Islet of Langerhans (tissue), 1 donor: ENCODE results near the gene SCARB1.

Experiments
- FAIRE-seq: peaks from one replicate; lab custom pipeline; 2011; peaks lifted over from hg19 to GRCh38; lab: Jason Lieb, UNC

SCARB1 gene

DNA sequence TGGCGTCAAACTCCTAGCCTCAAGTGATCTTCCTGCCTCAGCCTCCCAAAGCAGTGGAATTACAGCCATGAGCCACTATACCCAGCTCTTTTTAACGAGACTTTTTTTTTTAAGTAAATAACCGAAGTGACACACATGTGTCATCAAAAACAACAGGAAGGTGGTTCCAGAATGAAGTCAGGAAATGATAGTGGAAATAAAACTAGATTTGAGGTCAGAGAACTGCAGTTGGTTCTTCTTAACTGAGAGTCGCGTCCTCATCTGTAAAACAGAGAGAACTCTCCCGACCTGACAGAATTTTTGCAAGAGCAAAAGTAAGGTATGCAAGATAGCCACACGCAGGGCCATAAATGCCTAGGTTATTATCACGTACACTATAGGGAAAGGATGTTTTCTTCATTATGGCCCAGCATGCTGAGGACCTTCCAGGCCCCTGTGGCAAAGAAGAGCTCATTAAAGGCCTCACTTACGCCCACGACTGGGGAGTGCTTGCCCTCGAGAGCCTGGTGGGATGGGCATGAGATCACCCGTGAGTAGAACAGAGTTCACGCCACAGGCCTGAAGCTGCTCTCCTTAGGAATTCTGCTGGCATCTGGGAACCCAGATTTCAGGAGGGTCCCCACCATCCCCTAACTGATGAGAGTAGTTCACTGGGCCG is 67.2 kb downstream of the SCARB1 start:
- no peak for FAIRE-seq

DNA sequence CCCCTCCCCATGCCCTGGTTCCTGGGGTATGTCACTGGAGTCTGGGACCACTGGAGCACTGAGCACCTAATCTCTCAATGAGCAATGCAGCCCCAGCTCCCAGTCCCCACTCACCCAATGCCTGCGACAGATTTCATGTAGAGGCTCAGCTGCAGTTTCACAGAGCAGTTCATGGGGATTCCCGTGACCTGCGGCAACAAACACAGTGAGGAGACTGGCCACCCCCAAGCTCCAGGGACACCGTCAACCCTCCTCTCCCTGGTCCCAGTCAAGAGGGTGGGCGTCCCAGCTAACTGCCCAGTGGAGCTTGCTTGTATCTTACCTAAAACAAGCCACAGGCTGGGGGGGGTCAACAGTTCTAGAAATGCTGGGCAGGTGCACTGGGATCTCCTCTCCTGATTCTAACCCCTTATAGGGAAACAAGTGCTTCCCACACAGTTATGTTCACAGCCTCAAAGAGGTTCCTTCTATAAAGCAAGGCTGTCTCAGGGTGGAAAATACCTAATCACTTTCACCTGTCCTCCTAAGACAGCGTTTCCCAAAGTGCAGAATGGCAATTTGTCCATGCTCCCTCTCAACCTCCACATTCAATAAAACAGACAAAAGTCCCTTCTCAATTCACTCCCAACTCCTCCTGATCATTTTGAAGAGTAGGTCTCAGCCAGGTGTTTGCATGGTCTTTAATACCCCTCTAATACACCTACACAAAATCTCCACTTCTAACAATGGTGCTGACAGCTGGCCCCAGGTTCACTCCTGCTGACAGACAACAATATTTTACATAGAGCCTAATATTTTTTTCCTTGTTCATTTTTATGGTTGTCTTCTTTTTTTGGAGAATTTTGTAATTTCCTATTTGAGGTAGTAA is 68.3 kb downstream of the SCARB1 start:
- no peak for FAIRE-seq

DNA sequence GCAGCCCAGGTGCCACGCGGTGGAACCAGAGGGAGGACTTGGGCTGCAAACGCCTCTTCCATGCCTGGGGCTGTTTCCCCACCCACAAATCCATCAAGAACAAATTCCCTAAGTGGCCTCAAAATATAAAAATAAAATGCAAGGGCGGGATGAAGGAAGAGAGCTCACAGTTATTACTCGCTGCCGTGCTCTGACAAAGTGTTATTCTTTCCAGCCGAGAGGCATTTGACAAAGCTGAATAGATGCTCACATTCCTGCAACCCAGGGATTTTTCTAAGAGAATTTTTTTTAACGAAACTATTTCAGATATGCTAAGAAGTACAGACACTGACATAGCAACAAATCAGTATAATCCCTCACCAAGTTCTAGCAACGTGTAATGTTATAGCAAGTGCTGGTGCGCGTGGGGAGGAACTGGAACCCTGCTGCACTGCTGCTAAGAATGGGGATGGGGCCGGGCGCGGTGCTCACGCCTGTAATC is 70.7 kb downstream of the SCARB1 start:
- no peak for FAIRE-seq

DNA sequence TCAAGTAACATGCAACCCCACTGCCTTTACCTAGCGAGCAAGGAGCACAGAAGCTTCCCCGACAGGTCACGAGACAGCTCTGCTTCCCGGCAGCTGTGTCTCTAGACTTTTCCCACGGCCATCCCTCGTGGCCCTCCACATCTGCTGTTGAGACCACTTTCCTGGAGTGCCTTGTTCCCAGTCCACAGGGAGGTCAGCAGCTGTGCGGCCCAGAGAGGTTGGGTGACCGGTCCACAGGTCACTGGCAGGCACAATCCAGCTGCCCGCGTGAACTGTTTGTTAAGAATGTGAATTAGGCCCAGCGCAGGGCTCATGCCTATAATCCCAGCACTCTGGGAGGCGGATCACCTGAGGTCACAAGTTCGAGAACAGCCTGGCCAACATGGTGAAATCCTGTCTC is 71.5 kb downstream of the SCARB1 start:
- no peak for FAIRE-seq

DNA sequence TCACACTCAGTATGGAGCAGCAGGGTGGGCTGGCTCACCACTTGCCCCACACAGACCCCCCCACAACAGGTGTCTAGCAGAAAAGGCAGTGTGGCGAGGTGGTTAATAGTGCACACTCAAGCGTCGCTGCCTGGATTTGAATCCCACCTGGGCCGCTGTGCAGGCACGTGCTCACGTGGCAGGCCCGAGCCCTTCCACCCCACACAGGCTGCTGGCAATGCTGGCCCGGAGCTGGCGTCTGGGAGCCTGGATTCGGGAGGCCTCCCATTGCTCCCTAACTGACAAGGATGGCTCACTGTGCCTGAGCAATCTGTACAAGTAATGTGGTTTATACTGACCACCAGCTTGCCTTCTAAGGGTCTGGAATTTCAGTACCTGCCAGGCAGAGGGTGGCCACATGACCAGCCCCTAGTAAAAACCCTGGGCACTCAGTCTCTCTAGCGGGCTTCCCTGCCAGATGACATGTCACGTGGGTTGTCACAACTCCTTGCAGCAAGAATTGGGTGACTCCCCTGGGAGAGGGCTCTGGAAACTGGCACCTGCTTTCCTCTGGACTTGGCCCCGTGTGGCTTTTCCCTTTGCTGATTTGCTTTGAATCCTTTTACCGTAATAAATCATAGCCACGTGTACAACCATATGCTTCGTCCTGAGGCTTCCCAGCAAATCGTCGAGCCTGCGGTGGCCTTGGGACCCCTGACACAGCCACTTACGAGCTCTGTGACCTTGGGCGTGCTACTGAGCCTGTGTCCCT is 72.8 kb downstream of the SCARB1 start:
- FAIRE-seq = no peak

DNA sequence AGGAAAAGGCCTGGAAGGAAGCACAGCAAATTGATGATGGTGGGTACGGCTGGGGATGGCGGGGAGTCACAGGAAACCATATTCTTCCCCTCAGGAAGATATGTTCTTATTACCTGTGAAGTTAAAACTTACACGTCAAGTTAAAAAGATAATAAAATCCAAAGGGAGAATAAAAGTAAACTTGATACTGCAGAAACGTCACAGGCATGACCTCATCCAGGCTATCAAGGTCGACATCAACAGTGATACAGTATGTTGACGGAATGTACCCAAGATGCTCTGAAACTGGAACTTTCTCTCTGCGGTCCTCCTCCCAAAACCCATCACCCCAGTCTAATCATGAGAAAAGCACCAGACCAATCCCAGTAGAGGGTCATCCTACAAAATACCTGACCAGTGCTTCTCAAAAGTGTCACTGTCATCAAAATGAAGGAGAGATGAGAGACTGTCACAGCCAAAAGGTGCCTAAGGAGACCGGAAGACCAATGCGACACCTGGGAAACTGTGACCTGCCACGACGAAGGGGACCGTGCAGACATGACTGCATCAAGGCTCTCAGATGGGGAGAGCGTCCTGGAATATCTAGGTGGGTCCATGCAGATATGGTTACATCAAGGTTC is 74.6 kb downstream of the SCARB1 start:
- no peak for FAIRE-seq

DNA sequence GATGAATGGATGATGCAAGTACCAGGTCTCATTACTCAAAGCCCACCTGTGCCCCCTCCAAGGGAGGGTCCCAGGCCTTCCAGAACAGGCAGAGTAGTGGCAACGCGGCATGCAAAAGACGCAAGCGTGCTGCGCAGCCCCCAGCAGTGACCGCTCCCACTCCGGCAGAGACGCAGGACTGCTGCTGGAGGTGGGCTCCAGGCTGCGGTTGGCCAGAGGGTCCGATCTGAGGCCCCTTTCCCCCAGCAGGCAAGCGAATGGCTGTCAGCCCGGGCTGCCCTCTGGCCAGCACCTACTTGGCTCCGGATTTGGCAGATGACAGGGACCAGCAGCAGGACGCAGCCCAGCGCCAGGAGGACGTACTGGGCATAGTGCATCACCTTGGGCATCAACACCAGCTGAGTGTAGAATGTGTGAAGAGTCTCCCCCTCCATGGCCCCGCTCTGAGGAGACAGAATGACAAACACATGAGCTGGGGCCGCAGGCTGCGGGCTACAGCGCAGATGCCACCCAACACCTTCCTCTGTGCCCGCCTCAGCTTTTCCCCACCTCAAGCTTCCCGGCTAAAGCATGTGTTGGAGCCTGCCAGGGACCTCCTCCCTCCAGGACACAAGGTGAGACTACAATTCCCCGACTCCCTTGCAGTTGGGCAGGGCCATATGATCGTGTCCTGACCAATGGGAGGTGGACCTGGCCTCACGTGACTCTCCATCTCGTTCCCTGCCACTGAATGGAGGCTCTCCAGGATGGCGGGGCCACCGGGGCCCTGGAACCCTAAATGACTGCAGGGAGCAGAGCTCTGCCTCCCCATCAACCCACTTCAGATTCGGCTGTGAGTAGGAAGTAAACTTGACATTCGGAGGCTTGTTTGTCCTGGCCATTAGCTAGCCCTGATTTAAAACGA is 77.4 kb downstream of the SCARB1 start:
- peak; percentile 60 for FAIRE-seq

DNA sequence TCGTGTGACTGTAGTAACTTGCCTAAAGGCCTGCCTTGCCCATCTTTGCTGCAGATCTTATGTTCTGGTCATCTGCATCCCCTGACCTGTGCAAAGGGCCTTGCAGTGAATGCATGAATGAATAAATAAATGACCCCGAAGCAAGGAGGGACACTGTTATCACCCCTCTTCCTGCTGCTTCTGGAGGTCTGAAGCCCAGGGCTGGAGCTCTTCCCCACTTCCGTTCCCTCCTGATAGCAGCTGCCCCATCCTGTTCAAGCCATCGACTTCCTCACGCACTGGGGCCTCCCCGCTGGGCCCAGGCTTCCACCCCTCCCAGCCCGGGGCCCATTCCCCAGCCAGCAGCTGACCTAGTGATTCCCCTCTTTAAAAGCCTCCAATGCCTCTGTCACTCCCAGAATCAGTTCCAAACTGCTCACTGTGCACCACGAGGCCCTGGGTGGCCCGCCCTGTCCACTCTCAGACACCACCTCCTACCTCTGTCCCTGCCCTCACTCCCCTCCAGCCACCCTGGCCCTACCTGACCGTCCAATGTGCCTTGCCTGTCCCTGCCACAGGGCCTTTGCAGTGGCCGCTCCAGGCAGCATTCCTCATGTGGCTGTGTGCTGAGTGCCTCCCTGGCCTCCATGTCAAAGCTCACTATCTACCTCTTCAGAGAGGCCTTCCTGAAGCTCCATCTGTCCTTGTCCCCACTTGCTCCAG is 78.6 kb downstream of the SCARB1 start:
- no peak for FAIRE-seq

DNA sequence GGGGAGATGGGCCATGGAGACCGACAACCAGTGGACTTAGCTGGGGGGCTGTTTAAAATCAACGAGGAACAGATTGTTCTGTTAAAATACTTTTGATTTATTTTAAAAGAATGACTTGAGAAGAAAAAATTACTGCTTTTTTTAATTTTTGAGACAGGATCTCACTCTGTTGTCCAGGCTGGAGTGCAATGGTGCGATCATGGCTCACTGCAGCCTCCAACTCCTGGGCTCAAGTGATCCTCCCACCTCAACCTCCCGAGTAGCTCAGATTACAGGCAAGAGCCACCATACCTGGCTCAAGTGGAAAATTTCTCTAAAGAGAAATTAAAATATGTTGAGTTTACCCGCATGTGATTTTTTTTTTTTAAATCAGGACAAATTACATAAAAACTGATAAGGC is 80.6 kb downstream of the SCARB1 start:
- FAIRE-seq = no peak

DNA sequence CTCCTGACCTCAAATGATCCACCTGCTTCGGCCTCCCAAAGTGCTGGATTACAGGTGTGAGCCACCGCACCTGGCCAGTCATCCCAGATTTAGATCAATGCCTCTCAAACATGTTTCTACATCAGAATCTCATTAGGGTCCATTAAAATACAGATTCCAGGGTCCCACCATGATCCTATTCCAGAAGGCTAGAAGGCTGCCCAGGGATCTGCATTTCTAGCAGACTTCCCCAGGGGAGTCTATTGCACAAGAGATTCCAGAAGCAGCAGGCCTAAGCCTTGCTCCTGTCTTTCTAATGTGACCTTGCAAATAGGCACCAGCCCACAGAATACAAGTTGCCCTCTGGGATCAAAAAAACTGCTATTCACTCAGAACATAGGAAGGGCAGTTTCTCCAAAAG is 81.5 kb downstream of the SCARB1 start:
- FAIRE-seq = no peak

DNA sequence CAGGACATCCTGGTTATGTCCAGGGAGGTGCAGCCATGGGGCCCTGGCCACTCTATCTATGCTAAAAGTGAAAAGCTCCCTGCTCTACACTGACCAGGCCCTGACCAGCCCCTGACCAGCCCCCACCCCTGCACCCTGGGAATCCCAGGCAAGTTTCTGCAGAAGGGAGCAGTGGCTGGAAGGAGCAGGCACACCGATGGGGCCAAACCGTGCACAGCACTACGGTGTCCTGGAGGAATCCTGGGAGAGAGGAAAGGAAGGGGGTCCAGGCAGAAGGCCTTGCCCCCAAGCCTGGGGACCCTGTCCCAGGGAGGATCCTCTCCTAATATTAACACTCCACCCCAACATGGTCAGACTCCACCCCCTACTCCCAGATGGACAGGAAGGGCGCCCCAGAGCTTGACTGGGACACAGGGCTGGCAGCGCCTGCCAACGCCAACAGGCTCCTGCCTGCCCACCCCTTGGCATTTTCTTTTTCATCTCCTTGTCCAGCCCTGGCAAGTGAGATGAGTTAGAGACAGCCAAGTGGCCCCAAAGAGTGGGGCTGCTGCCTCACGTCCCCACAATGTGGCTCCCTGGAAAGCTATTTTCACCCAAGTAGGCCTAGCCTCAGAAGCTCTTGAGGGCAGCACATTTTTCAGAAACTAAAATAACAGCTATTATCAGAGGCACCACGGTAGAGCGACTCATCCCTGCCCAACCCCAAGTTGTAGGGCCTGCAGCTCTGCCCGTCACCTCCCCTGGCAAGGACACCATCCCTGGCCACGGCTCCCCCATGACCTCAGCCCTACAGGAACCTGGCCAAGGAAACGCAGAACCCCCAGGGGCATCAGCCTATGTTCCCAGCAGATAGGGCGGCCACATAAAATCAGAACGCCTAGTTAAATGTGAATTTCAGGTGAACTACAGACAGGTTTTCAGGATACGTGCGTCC is 82.6 kb downstream of the SCARB1 start:
- no peak for FAIRE-seq

DNA sequence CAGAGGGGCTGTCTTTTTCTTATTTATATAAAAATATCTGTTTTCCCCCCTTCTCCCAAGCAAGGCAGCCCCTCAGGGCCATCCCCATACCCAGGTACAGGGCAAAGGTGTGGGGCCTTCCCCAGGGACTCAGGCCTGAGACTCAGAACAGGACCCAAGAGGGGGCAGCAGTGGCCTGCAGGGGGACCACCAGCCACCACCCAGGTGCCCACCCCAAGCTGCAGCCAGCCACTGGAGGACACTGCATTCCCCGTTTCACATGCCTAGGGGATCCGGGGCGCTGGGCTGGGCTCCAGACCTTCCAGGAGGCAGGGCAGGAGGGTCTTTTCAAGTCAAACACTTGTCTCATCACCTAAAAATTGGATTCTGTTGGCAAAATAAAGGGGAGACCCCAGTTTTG is 83.3 kb downstream of the SCARB1 start:
- FAIRE-seq = no peak

DNA sequence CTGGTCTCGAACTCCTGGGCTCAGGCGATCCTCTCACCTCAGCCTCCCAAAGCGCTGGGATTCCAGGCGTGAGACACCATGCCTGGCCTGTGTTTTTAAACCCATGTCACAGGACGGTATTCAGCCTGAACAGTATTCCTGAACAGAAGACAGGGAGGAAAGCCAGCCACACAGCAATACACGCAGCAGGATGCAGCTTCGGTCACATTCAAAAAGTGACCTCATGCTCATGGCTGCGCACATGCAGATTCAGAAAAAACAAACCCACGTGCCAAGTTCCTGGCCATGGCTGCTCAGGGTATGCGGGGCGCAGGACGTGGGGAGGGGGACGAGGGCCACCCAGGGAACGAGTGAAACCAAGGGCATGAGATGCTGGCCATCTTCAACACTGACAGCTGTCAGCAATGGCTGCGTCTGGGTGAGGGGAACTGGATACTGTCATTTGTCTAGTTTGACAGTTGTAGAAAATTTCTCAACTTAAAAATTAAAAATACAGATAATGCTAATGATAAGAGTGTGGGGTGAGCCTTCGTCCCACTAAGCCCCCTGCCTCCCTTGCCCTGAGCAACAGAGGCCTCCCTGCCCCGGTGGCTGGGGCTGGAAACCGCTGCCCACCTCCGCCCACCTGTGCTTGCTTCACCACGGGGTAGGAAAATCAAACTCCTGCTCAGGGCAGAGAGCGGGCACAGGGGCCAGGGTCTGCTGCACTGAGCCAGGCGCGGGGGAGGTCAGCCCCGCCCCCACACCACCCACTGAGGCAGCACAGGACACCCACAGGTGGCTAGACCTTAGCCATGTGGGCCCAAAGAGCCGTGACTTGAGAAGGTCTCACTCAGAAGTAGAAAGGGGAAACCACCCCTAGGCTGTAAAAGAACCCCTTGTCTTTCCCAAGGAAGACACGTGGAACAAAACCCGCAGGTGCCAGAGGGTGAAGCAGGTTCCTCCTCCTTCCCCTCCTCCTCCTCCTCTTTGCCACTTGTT is 84.2 kb downstream of the SCARB1 start:
- FAIRE-seq = no peak

DNA sequence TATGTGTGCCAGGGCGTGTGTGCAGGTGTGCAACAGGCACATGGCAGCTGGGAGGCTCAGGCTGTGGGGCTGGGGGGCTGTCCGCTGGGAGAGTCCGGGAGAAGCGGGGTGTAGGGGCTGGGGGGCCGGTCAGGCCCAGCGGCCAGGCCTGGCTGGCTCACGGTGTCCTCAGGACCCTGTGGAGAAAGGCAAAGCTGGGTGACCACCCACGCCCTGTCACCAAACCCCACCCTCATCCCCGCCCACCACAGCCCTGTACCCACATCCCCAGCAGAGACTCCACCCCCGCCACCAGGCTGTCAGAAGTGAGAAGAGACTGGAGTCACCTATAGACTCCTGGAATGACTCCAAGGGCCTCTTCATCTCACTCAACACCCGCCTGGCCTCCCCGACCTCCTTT is 85.3 kb downstream of the SCARB1 start:
- FAIRE-seq = no peak

DNA sequence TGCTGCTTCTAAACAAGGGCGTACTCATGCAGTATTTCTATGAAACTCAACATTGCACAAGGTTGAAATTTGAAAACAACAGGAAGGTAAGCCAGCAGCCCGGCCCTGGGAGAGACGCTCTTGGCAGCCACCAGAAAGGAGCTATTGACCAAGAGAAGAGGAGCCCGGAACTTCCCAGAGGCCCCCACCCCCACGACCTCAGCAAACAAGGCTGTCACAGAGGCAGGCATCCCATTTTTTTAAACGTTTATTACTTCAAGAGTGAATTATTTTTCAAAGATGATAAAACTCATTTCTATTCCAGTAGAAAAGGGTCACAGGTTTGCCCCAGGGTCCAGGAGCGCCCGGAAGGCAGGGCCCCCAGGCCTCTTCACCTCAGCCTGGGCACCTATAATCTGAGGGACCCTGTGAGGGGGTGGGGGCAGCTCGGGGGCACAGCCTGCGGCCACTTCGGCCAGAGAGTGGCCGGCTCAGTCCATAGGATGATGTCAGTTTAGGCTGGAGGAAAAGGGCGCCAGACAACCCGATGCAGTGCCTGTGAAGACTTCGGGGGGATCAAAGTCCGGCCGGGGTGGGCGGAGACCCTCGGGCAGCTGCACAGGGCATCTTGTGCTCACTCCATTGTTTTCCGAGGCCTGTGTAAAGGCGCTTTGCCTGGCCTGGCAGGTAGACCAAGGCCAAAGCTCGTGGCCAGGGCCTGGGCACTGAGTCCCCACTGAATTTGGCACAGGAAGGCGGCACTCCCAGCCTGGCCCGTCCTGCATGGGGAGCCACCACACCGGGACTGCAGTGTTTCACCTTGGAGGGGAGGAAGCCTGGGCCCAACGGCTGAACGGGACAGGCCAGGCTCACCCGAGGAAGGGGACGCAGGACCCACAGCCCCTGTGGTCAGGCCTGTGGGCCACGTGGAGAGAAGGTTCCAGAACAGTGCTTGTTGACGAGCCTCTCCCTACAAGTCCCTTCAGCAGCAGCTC is 86.0 kb downstream of the SCARB1 start:
- no peak for FAIRE-seq

DNA sequence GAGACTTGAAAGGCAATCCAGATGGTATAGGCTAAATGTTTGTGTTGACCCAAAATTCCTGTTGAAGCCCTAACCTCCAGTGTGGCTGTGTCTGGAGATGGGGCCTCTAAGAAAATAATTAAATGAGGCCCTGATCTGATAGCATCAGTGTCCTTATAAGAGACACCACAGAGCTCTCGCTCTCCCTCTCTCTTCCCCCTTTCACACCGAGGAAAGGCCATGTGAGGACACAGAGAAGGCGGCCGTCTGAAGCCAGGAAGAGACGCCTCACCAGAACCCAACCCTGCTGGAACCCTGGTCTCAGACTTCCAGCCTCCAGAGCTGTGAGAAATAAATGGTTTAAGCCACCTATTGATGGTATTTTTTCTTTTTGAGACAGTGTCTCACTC is 87.5 kb downstream of the SCARB1 start:
- FAIRE-seq = no peak

DNA sequence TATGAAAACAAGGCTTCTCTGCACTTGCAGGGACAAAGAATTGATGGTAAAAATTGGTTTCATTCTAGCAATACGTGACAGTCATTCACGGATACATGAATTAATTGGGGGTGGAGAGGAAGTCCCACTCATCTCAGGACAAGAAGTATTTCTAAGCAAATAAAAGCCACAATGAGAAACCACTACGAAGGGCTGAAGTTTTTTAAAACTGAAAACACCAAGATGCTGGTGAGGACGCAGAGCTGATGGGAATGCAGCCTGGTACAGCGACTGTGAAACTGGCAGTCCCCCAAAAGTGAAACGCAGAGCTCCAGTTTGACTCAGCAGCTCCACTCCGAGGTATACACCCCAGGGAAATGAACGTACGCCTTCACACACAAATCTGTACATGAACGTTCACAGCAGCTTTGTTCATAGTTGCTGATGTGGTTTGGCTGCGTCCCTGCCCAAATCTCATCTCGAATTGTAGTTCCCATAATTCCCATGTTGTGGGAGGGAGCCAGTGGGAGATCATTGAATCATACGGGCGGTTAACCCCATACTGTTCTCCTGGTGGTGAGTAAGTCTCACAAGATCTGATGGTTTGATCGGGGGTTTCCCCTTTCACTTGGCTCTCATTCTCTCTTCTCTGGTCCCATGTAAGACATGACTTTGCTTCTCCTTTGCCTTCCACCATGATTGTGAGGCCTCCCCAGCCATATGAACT is 89.0 kb downstream of the SCARB1 start:
- FAIRE-seq = no peak
